ENCODE measurements around the gene VMO1.

VMO1 gene

DNA sequence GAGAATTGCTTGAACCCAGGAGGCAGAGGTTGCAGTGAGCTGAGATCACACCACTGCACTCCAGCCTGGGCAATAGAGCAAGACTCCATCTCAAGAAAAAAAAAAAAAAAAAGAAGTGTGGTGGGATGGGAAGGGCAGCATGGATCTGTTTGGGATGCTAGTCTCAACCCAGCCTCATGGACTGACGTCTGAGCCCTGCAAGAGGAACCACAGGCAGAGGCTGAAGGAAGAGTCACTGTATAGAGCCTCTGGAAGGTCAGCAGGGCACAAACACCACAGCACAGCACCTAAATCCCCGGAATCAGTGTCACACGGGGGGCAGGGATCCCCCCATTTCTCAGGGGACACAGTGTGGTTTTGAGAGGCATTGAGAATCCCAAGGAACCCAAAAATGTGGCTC lies 35.6 kb downstream of the VMO1 start:
- DNase-seq, result no peak

- no peak for DNase-seq
Measured at GRCh38 chr17:4748686-4749085, 37.5 kb downstream of the VMO1 start.

- DNase-seq, result no peak
Measured at GRCh38 chr17:4747847-4748246, 38.3 kb downstream of the VMO1 start.

- DNase-seq, result no peak
Measured at GRCh38 chr17:4744999-4745969, 40.9 kb downstream of the VMO1 start.

DNA sequence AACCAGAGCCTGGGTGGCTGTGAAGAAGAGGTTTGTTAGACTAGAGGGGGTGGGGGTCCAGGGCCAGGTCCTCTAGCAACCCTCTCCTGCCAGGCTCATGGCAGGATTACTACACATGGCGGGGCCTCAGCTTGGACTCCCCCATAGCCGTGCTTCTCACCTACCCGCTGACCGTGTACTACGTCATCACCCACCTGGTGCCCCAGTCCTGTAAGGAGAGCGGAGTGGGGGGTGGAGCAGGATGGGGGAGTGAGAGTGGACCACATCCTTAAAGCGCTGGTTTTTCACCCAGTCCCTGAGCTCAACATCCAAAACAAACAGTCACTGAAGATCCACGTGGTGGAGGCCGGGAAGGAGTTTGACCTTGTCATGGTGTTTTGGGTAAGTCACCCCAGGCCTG lies 42.3 kb downstream of the VMO1 start:
- DNase-seq, result no peak

GRCh38 chr17:4743216-4743615 lies 42.9 kb downstream of the VMO1 start:
- DNase-seq, result no peak

DNA sequence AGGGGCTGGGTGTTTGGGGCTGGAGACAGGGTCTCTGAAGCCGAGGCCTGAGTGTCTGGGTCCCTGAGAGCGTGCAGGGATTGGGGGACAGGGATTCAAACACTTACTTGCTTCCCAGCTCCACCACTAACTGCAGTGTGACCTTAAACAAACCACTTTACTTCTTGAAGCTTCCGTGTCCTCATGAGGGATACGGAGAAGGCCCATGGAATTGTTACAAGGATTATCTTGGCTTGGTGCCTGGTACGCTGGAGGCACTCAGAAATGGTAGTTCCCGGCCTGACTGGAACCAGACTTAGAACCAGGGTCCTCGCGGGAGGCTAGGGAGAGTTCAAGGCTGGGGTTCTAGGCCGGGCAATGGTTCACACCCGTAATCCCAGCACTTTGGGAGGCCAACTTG lies 43.5 kb downstream of the VMO1 start:
- DNase-seq, result no peak

DNA sequence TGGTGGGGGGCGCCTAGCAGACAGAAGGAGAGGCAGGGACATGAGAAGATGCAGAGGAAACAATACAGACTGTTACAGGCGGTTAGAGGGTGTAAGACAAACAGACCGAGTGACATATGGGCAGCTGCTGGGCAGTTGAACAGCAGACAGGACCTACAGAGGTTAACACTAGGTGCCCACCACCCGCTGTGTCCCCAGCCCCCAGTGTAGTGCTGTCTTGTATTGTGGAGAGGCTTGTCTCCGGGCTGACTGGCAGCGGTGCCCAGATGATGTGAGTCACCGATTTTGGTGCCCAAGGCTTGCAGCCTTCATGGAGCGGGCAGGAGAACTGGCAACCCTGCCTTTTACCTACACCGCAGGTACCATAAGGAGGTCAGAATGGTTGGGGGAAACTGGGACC lies 44.0 kb downstream of the VMO1 start:
- no peak for DNase-seq

- no peak for DNase-seq
Measured at GRCh38 chr17:4741544-4741943, 44.6 kb downstream of the VMO1 start.

DNA sequence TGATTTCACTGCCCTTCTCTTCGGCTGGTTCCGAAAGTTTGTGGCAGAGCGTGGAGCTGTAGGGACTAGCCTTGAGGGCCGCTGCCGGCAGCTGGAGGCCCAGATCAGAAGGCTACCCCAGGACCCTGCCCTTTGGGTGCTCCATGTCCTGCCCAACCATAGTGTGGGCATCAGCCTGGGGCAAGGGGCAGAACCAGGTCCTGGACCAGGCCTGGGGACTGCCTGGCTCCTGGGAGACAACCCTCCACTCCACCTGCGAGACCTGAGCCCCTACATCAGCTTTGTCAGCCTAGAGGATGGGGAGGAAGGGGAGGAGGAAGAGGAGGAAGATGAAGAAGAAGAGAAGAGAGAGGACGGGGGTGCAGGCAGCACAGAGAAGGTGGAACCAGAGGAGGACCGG lies 45.6 kb downstream of the VMO1 start:
- DNase-seq, result no peak

DNA sequence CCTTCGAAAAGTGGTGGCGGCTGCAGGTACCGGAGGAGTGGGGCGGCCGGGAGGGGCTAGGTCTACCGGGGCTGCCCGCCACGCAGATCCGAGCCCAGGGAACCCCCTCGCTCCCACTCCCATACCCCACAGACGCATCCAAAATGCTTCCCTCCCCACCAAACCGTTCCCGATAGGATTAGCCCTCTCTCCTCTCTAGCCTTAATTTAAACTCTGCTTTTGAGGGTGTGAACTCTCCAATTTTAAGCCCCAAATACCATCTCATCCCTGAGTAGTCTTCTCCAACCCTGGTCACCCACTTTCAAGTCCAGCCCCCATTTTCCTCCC lies 46.2 kb downstream of the VMO1 start:
- DNase-seq, result no peak

GRCh38 chr17:4739122-4740024 lies 46.8 kb downstream of the VMO1 start, which contains the start of the genes CXCL16 and ZMYND15:
CXCL16 (minus strand) TSS chr17:4739928; CDS start chr17:4739339, 589 bp downstream.
ZMYND15 (plus strand) TSS chr17:4739833; CDS start chr17:4740549, 716 bp downstream.
- peak in 1 of 2 experiments; percentile 18 for DNase-seq

DNA sequence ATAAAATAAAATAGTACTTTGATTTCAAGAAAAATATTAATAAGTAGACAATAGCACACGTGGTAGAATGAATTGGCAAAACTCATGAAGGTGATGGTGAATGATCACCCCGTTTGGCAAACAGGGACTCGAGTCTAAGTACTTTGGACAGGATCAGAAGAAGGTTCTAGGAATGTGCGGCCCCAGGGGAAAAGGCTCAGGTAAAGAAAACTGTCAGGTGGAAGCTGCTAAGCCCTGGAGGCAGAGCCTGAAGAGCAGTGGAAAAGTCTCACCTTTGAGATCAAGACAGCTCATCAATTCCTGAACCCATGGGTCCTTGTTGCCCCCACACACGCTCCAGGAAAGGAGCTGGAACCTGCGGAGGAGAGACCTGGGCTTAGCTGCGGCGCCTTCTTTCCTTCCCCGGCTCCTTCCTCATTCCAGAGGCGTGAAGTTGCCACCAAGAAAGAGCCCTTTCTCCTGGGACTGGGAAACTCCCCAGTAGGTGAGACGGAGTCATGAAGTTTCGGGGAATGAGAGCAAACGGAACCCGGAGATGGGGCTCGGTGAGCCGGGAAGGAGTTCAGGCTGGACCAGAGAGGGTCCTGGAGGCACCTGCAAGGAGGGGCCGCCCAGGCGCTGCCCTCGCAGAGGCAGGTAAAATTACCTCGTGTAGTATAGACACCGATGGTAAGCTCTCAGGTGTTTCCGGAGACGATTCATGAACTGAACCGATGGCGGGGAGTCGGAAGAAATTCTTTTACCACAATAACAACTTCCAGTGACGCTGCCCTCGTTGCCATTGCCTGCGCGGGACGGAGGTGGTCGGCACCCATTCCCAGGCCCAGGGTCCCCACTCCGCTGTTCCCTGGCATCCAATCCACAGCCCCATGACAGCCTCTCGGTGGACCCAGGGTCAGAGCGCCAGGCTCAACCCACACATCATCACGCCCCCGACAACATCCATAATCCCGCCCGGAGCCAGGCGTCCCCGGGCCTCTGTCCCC lies 47.7 kb downstream of the VMO1 start:
- DNase-seq, result no peak

DNA sequence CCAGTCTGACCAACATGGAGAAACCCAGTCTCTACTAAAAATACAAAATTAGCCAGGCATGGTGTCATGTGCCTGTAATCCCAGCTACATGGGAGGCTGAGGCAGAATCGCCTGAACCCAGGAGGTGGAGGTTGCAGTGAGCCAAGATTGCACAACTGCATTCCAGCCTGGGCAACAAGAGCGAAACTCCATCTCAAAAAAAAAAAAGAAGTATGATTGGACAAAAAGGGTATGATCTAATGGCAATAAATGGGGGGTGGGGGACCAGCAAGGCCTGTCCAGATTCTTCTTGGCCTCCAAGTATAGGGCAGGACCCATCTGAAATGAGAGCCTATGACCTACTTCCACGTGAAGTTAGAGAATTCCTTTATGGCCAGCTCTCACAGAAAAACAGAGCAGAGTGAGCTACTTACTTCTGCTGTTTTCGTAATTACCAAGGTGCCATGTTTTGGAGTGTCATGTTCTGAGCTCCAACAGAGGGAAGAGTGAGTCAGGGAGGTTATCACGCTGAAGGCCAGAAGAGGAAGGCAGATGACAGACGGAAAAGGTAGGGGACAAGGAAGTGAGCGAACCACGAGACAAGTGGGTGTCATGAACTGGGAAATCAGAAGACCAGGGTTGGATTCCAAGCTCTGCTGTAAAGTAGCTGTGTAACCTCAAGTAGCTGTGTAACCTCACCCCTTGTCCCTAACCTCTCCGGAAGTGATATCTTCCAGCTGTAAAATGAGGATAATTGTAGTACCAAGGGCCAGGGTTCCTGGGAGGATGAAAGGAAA lies 50.1 kb downstream of the VMO1 start:
- no peak for DNase-seq

Measured in NCI-H1930 (cell line).